Adrenal gland (tissue), 12 donors: ENCODE measurements around the gene APP. TPM values are rescaled to one million over a fixed set of nuclear protein-coding genes. Genes with fewer than 3 reads are reported as not detected.

Experiments used
- DNase-seq, 7 donors: peaks; one replicate each; pipeline ENCODE4 v3.0.0-alpha.2; 2019 to 2020
- H3K27ac ChIP-seq, 5 donors: fragments of 200-600 bp; sonication (generic) in 4 of 5; 1 replicate in 3 of 5; 2 replicates in 2 of 5; pipeline versions ENCODE4 v1.5.1 to v1.8.0; 2016 to 2020; ENCODE audit warnings: mild to moderate bottlenecking in 1 of 5
- H3K27me3 ChIP-seq: fragments of 200-600 bp; 2 replicates; pipeline ENCODE4 v1.8.0; 2021
- H3K36me3 ChIP-seq, 2 donors: fragments of 200-600 bp; replicated peaks in 1 of 2; 1 replicate in 1 of 2; 2 replicates in 1 of 2; pipeline versions ENCODE4 v1.5.1 to v1.8.0; 2018 to 2022
- H3K4me1 ChIP-seq, 2 donors: fragments of 200-600 bp; replicated peaks in 1 of 2; 1 replicate in 1 of 2; 2 replicates in 1 of 2; pipeline versions ENCODE4 v1.5.1 to v1.8.0; 2018 to 2021
- H3K4me3 ChIP-seq, 4 donors: fragments of 200-600 bp; sonication (generic) in 3 of 4; one replicate each; pipeline ENCODE4 v1.5.1; 2016 to 2018
- H3K9me3 ChIP-seq, 3 donors: fragments of 200-600 bp; sonication (generic) in 1 of 3; replicated peaks in 1 of 3; 1 replicate in 2 of 3; 2 replicates in 1 of 3; pipeline versions ENCODE4 v1.5.1 to v1.8.0; 2016 to 2021
- POLR2A ChIP-seq, 2 donors: fragments of 450-650 bp; IDR thresholded peaks; one replicate each; pipeline ENCODE4 v1.6.1; 2017; ENCODE audit warnings: antibody characterized with exemption in 2 of 2, mild to moderate bottlenecking in 2 of 2, moderate library complexity in 1 of 2
- WGBS, 4 donors: extraction: QIAGEN DNeasy Blood & Tissue Kit in 2 of 4; methylation state at CpG; one replicate each; pipeline versions ENCODE4 v1.1.5 to v1.1.7; 2013 to 2017; 5-methylcytosine and 5-hydroxymethylcytosine counted together
- intact Hi-C, 2 donors: fragments of 100-400 bp; cut with DNase I; formaldehyde crosslinking; loops; one replicate each; pipeline versions ENCODE4 v1.14.1 to v1.15.0; 2022 to 2023
- polyA plus RNA-seq, 3 donors: library from polyadenylated mRNA; stranded (reverse); fragments of 200-250 nt in 2 of 3; fragments of 350-450 nt in 1 of 3; fragmentation: Illumina TruSeq in 1 of 3; extraction: RNeasy Lipid Tissue Mini Kit (QIAGEN cat#74804) in 1 of 3; gene quantifications; one replicate each; pipeline ENCODE4 v1.2.3, GENCODE V29; 2013 to 2014
- total RNA-seq, 9 donors: library from RNA; depleted of rRNA in 4 of 9; stranded (reverse); fragments of >200 nt in 4 of 9; fragments of 120-200 nt in 1 of 9; fragmentation: NEBNext Ultra II Directional in 1 of 9; extraction: Animal tissue kit (Norgen Biotek cat#: 25700) in 1 of 9; gene quantifications; one replicate each; pipeline versions ENCODE4 v1.1.0 to v1.2.4, GENCODE V29; 2013 to 2023
- TF ChIP-seq, protein P1 (sequence below), 6 experiments: fragments of 450-650 bp in 4 of 6; fragments of 200-600 bp in 2 of 6; sonication (generic) in 1 of 6; IDR thresholded peaks; 1 replicate in 5 of 6; 2 replicates in 1 of 6; pipeline versions ENCODE4 v1.5.1 to v1.8.0; 2016 to 2021; ENCODE audit warnings: antibody characterized with exemption in 6 of 6, mild to moderate bottlenecking in 2 of 6, moderate library complexity in 1 of 6
- donor health status: healthy with polysubstance abuse.
- donor health status: Bipolar disorder and iron deficiency.
- donor health status: DM: yes; HTN: yes; CAD: no.
- donor health status: DM: no; HTN: no; CAD: no.
- donor health status: DM: no; HTN: no; CAD: no.
- donor health status: DM: yes; HTN: yes; CAD: no.

The APP gene
- total and polyA plus RNA-seq, 12 donors, result 161 to 1,079 (median 710) TPM

DNA sequence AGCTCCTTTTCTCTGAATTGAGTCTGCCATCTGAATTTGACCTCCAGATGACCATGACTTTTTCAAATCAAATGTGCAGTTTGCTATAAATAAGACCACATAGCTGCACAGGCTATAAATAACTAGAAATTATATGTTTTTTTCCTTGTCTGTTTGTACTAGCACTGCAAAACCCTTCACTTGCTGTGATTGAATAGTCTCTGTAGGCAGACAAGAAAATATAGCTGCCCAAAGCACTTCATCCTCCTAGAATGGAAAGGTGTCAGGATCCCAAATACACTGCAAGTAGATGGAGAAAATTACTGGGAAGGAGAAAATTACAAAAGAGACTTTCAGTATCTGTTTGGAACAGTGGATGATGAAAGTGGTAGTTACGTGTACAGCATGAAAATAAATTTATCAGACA is 175.8 kb downstream of the APP start:
- H3K4me1 ChIP-seq, result no peaks in the 10 kb centered on the region
- intact Hi-C loops, result no loop called here
- TF ChIP-seq POLR2A (IDR thresholded peaks at IDR 0.05), result no peak
- TF ChIP-seq, protein P1, sequence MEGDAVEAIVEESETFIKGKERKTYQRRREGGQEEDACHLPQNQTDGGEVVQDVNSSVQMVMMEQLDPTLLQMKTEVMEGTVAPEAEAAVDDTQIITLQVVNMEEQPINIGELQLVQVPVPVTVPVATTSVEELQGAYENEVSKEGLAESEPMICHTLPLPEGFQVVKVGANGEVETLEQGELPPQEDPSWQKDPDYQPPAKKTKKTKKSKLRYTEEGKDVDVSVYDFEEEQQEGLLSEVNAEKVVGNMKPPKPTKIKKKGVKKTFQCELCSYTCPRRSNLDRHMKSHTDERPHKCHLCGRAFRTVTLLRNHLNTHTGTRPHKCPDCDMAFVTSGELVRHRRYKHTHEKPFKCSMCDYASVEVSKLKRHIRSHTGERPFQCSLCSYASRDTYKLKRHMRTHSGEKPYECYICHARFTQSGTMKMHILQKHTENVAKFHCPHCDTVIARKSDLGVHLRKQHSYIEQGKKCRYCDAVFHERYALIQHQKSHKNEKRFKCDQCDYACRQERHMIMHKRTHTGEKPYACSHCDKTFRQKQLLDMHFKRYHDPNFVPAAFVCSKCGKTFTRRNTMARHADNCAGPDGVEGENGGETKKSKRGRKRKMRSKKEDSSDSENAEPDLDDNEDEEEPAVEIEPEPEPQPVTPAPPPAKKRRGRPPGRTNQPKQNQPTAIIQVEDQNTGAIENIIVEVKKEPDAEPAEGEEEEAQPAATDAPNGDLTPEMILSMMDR (IDR thresholded peaks at IDR 0.05), result no peak
- H3K4me3 ChIP-seq, result no peak overlapping the region
- no peak for DNase-seq
- no peaks in the 10 kb centered on the region for H3K9me3 ChIP-seq
- H3K36me3 ChIP-seq, result peaks cover 0 to 13% of the 10 kb centered on the region in 2 donors
- no peak overlapping the region for H3K27ac ChIP-seq
- WGBS, 4 donors, result 82 to 89% (median 85%) methylated on average over 1 of the region's 1 CpG
- H3K27me3 ChIP-seq, result no peaks in the 10 kb centered on the region

DNA sequence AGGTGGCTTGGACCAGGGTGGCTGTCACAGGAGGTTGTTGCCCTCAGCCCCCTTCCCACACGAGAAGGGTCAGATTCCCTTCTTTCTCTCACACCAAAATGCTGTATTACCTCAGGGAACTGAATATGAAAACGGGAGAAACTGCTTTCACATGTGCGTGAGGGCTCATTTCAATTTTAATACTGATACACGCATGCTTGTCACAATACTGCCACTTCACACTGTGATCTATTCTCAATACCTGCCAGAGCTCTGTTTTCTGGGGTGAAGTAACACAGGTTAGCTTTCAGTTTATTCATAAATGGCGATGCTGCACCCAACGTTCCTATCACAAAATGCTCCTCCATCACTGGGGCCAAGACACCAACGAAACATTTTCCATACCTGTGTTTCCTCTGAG is 181.8 kb downstream of the APP start:
- 90 to 96% (median 94%) methylated on average over 7 of the region's 7 CpGs for WGBS, 4 donors
- Histone ChIP-seq H3K4me3 (no peak overlapping the region), H3K9me3 (no peaks in the 10 kb centered on the region), H3K36me3 (no peaks in the 10 kb centered on the region), H3K4me1 (peaks cover 0 to 2% of the 10 kb centered on the region in 2 donors), H3K27me3 (no peaks in the 10 kb centered on the region), H3K27ac (no peak overlapping the region)
- no peak for TF ChIP-seq POLR2A (IDR thresholded peaks at IDR 0.05)
- TF ChIP-seq, protein P1 (IDR thresholded peaks at IDR 0.05), result no peak
- DNase-seq, result no peak
- intact Hi-C loops, result no loop called here

DNA sequence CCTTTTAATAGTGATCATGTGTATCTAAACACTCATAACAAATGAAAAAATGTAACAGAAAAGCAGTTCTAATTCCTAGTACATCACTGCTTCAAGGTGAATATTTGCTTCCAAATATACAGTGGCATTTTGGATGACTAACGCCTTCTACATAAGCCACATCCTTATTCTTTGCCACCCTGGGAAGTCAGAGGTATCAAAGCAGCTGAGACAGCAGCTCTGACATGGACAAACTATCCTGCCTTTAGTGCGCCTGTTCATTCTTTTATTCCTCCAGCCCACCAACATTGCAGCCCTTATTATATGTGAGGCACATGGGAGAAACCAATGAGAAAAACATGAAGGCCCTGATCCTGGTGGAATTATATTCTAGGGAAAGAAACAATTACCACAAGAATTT is 183.0 kb downstream of the APP start:
- Histone ChIP-seq H3K4me3 (no peak overlapping the region), H3K27me3 (no peaks in the 10 kb centered on the region), H3K9me3 (no peaks in the 10 kb centered on the region), H3K4me1 (peaks cover 0 to 11% of the 10 kb centered on the region in 2 donors), H3K36me3 (no peaks in the 10 kb centered on the region), H3K27ac (no peak overlapping the region)
- intact Hi-C loops, result no loop called here
- TF ChIP-seq, protein P1 (IDR thresholded peaks at IDR 0.05), result no peak
- no peak for TF ChIP-seq POLR2A (IDR thresholded peaks at IDR 0.05)
- DNase-seq, result no peak
- 93 to 98% (median 95%) methylated on average over 2 of the region's 2 CpGs for WGBS, 4 donors

DNA sequence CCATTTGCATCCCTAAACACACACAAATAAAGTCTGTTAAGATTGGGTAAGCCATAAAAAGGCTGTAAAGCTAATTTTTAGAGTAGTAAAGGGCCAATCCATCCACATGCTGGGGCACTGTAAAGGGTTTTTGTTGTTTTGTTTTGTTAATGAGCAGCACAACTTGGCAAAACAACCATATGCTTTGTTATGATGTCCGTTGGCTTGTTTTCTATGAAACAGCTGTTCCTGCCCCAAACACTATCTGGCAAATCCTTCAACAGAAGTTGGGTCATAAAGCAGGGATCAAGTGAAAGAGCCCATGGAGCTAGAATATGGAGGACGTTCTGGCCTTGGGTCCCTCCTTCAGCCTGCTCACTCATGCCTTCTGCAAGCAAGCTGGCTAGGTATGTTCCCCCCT is 183.6 kb downstream of the APP start:
- TF ChIP-seq POLR2A (IDR thresholded peaks at IDR 0.05), result no peak
- TF ChIP-seq, protein P1 (IDR thresholded peaks at IDR 0.05), result no peak
- Histone ChIP-seq H3K9me3 (no peaks in the 10 kb centered on the region), H3K27me3 (no peaks in the 10 kb centered on the region), H3K36me3 (peaks cover 0 to 5% of the 10 kb centered on the region in 2 donors), H3K27ac (no peak overlapping the region), H3K4me3 (no peak overlapping the region), H3K4me1 (peaks cover 0 to 11% of the 10 kb centered on the region in 2 donors)
- 83 to 95% (median 88%) methylated on average over 2 of the region's 2 CpGs for WGBS, 4 donors
- DNase-seq, result no peak
- intact Hi-C loops, result no loop called here
